IMR-90 (cell line): Measurements from ENCODE around the gene RAB42.
A peak's percentile ranks its signal among the peaks of the same experiment; 100 is the strongest.

Experiments
- CEBPB ChIP-seq: IDR thresholded peaks from 2 replicates; pipeline ENCODE4 v1.6.1; 2012; ENCODE audit warnings: low read depth, low read length, improper control_type of control experiment
- CHD1 ChIP-seq: IDR thresholded peaks from 2 replicates; pipeline ENCODE4 v1.6.1; 2012; ENCODE audit warnings: low read depth, low read length, improper control_type of control experiment
- MAFK ChIP-seq: IDR thresholded peaks from 2 replicates; pipeline ENCODE4 v1.6.1; 2012; ENCODE audit warnings: low read depth, low read length, improper control_type of control experiment
- MAZ ChIP-seq: IDR thresholded peaks from 2 replicates; pipeline ENCODE4 v1.6.1; 2012; ENCODE audit warnings: low read depth, mild to moderate bottlenecking, low read length, improper control_type of control experiment, moderate library complexity, borderline replicate concordance
- MXI1 ChIP-seq: IDR thresholded peaks from 2 replicates; pipeline ENCODE4 v1.6.1; 2012; ENCODE audit warnings: low read depth, mild to moderate bottlenecking, low read length, moderate library complexity, borderline replicate concordance
- NFE2L2 ChIP-seq: fragments of 150-350 bp; IDR thresholded peaks from 2 replicates; pipeline ENCODE4 v1.6.1; 2016; ENCODE audit warnings: low read depth, mild to moderate bottlenecking, low read length
- POLR2A ChIP-seq: IDR thresholded peaks from 2 replicates; pipeline ENCODE4 v1.6.1; 2012; ENCODE audit warnings: mild to moderate bottlenecking, low read depth, low read length
- RCOR1 ChIP-seq: IDR thresholded peaks from 2 replicates; pipeline ENCODE4 v1.6.1; 2012; ENCODE audit warnings: mild to moderate bottlenecking, low read length, improper control_type of control experiment; ENCODE audit not compliant: insufficient replicate concordance
- TF ChIP-seq, protein P1 (sequence below): conservative IDR thresholded peaks from 2 replicates; pipeline ENCODE4 v1.5.1; 2012; ENCODE audit warnings: mild to moderate bottlenecking, low read depth, low read length, improper control_type of control experiment

DNA sequence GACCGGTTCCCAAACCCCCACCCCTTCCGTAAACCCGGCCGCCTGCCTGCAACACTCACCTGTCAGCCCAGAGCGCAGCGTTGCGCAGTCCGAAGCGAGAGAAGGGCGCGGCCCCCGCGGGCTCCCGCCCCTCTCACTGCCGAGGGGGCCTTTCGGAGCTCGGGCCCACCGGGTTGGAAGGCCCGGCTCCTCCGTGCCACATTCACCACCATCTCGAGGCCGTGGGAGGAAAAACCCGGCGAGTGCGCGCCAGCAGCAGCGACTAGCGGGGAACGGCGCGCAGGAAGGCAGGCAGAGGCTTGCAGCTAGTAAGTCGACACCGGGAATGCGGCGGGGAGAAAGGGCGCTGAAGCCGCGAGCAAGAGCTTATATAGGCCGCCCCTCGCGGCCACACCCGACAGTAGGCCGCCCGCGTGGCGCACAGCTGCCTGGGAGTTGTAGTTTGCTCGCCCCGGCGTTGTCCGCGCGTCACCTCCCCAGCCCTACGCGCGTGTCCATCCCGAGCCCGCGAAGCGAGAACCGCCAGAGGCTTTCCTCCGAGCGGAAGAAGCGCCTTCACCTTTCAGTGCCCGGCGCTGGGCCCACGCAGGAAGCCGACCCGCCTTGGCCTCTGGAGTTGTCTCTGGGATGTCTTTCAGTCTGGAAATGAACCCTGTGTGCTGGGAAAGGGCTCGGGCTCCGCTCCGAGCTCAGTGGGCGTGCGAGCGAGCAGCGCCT is 10.4 kb upstream of the RAB42 start:
- TF ChIP-seq MAZ, result peak; percentile 77; the same call in 1 of the 2 replicates
- TF ChIP-seq MAFK, result no peak
- TF ChIP-seq, protein P1, sequence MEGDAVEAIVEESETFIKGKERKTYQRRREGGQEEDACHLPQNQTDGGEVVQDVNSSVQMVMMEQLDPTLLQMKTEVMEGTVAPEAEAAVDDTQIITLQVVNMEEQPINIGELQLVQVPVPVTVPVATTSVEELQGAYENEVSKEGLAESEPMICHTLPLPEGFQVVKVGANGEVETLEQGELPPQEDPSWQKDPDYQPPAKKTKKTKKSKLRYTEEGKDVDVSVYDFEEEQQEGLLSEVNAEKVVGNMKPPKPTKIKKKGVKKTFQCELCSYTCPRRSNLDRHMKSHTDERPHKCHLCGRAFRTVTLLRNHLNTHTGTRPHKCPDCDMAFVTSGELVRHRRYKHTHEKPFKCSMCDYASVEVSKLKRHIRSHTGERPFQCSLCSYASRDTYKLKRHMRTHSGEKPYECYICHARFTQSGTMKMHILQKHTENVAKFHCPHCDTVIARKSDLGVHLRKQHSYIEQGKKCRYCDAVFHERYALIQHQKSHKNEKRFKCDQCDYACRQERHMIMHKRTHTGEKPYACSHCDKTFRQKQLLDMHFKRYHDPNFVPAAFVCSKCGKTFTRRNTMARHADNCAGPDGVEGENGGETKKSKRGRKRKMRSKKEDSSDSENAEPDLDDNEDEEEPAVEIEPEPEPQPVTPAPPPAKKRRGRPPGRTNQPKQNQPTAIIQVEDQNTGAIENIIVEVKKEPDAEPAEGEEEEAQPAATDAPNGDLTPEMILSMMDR, result no peak
- TF ChIP-seq CEBPB, result 0 out of 2 replicates have a peak, but pooled peaks have one; percentile 0
- peak; percentile 100 for TF ChIP-seq POLR2A
- no peak for TF ChIP-seq NFE2L2
- peak; percentile 74 for TF ChIP-seq MXI1
- TF ChIP-seq CHD1, result 0 out of 2 replicates have a peak, but pooled peaks have one; percentile 47
- TF ChIP-seq RCOR1, result no peak
